ENCODE results near the gene ATP8B4.

The ATP8B4 gene

DNA sequence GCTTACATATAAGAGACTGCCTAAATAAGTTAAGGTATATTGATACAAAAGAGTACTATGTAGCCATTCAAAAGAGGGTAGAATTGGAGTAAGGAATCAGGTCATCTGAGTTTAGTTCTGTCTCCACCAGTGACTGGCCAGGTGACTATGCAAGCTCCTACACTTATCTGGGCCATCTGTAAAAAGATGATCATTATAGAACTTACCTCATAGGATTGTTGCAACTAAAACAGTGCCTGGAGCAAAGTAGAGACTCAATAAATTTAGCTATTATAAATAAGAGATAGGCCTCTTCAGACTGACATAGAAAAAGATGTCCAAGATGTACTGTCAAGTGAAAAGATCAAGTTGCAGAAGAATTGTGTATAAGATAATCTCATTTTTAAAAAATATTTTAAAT lies 1.7 kb upstream of the ATP8B4 start:
- no peak overlapping the region for H3K4me3 ChIP-seq (ENCODE audit: low read depth, low read length)
- TF ChIP-seq CTCF (IDR thresholded peaks at IDR 0.05; ENCODE audit: low read depth, low read length, missing control alignments) = no peak
- in situ Hi-C loops (cut with HindIII; ENCODE audit: low sequenced_read_pairs) = no loop called here
- DNase-seq (ENCODE audit: low read depth) = no peak

DNA sequence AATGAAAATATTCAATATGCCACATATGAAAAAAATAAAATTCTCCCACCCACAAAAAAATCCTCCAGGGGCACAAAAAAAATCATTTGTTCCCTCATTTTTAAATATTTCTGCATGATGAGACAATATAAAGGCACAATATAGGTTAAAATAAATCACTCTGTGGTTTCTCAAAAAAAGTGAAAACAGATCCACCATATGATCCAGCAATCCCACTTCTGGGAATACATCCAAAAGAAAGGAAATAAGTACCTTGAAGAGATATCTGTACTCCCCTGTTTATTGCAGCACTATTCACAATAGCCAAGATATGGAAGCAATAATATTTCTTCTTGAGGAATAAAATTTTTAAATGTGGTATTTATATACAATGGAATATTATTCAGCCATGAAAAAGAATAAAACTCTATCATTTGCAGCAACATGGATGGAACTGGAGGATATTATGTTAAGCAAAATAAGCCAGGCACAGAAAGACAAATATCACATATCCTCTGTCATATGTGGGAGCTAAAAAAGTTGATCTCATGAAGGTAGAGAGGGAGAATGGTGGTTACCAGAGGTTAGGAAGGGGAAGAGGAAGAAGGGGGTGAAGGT lies 1.5 kb downstream of the ATP8B4 start:
- no peak for TF ChIP-seq CTCF (IDR thresholded peaks at IDR 0.05; ENCODE audit: low read depth, low read length, missing control alignments)
- in situ Hi-C loops (cut with HindIII; ENCODE audit: low sequenced_read_pairs) = no loop called here
- DNase-seq (ENCODE audit: low read depth) = no peak

DNA sequence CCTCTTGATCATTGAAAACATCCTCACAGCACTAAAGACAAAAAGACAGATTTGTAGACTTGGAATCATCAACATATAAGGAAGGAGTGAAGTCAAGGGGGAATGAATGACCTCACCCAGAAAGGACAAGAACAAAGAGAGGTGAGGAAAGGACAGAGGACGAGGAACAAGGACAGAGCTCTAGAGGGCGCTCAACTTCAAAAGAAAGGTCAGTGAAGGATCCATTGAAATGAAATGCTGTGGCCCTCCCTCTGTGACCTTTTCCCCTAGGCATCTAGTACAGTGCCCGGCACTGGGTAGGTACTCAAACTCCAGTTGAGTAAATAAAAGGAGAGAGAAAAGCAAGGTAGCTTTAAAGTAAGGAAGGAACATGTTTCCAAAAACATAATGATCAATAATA lies 2.6 kb downstream of the ATP8B4 start:
- TF ChIP-seq CTCF (IDR thresholded peaks at IDR 0.05; ENCODE audit: low read depth, low read length, missing control alignments) = no peak
- in situ Hi-C loops (cut with HindIII; ENCODE audit: low sequenced_read_pairs) = no loop called here
- no peak for DNase-seq (ENCODE audit: low read depth)
- H3K4me3 ChIP-seq (ENCODE audit: low read depth, low read length) = no peak overlapping the region

More for the DNA sequence above, 1.5 kb downstream of the ATP8B4 start:
- H3K4me3 ChIP-seq (ENCODE audit: low read depth, low read length) = no peak overlapping the region

GRCh38 chr15:50113992-50114780 lies 4.8 kb downstream of the ATP8B4 start:
- H3K4me3 ChIP-seq (ENCODE audit: low read depth, low read length) = no peak overlapping the region

GRCh38 chr15:50113187-50113505 lies 5.9 kb downstream of the ATP8B4 start:
- DNase-seq (ENCODE audit: low read depth) = no peak
- no peak overlapping the region for H3K4me3 ChIP-seq (ENCODE audit: low read depth, low read length)
- TF ChIP-seq CTCF (IDR thresholded peaks at IDR 0.05; ENCODE audit: low read depth, low read length, missing control alignments) = no peak
- in situ Hi-C loops (cut with HindIII; ENCODE audit: low sequenced_read_pairs) = no loop called here

More at GRCh38 chr15:50113992-50114780, 4.8 kb downstream of the ATP8B4 start:
- TF ChIP-seq CTCF (IDR thresholded peaks at IDR 0.05; ENCODE audit: low read depth, low read length, missing control alignments) = no peak
- no peak for DNase-seq (ENCODE audit: low read depth)
- in situ Hi-C loops (cut with HindIII; ENCODE audit: low sequenced_read_pairs) = no loop called here

DNA sequence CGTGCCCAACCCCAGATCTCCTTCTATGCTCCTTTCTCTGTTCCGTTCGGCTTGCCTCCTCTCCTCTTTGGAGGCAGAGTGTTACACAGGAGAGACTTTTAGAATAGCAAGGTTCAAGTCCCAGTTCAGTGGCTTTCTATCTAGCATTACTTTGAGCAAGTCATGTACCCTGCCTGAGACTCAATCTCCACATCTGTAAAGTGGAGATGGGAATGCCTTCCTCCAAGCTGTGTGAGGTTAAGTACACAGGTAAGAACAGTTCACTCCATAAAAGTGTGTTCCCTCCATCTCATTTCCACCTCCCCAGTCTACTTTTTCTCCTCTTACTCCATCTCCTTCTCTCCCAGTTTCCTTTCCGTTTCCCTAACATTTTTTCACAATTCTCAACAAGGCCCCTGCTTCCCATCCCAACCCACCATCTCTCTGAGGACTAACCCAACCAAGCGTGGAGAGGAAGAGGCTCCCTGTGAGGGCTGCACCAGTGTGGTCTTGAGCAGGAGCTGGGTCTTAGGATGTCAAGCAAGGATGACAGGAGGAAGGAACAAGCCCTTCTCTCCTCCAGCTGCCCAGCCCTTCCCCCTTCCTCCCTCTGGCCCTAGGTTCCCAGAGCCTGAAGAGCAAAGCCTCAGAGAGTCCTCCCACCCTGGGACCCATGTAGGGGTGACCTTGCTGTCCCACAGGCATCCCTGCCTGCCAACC lies 6.4 kb downstream of the ATP8B4 start:
- DNase-seq (ENCODE audit: low read depth) = no peak
- in situ Hi-C loops (cut with HindIII; ENCODE audit: low sequenced_read_pairs) = no loop called here
- no peak for TF ChIP-seq CTCF (IDR thresholded peaks at IDR 0.05; ENCODE audit: low read depth, low read length, missing control alignments)
- no peak overlapping the region for H3K4me3 ChIP-seq (ENCODE audit: low read depth, low read length)
